Keratinocyte (primary cell): Measurements from ENCODE around the gene ICOS.

ENCODE experiments used
- CTCF ChIP-seq, 3 experiments: IDR thresholded peaks in 1 of 3; conservative IDR thresholded peaks in 1 of 3; optimal IDR thresholded peaks in 1 of 3; 2 replicates in 2 of 3; 3 replicates in 1 of 3; pipeline versions ENCODE3 to v1.5.1; 2011; ENCODE audit warnings: low read length in 3 of 3, mild to moderate bottlenecking in 3 of 3, moderate library complexity in 2 of 3, control low read depth in 1 of 3, inconsistent platforms in 1 of 3; ENCODE audit not compliant: insufficient read depth in 2 of 3; ENCODE audit errors: extremely low read depth in 1 of 3
- EZH2 ChIP-seq: IDR thresholded peaks from one replicate; pipeline ENCODE4 v1.6.1; 2012; ENCODE audit warnings: inconsistent platforms, mild to moderate bottlenecking, low read length, moderate library complexity

DNA sequence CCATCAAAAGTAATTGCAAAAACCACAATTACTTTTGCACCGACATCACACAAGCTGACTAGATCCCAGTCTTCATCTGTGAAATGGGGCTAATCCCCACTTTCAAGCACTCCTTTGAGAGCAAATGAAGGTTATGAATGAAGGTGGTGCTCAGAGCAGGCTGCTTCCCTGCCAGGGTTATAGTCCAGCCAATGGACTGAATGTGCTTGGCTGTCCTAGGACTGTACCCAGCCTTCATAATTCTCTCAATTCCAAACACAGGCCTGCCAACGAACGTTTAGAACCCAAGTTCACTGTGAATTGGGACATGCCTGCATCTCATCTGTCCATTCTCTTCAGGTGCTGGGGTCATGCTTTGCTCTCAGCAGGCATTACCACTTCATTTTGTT lies 27.8 kb upstream of the ICOS start:
- TF ChIP-seq CTCF (optimal IDR thresholded peaks at IDR 0.05 in 1 of 3, IDR thresholded peaks at IDR 0.05 in 1 of 3, conservative IDR thresholded peaks at IDR 0.05 in 1 of 3; ENCODE audit: extremely low read depth in 1 of 3, insufficient read depth in 2 of 3, low read length in 3 of 3) (no peak), EZH2 (no peak)
